Vagina (tissue), 2 donors: ENCODE results near the gene TSPAN5. TPM values are rescaled to one million over a fixed set of nuclear protein-coding genes. Genes with fewer than 3 reads are reported as not detected.

Source experiments
- DNase-seq, 2 donors: peaks; one replicate each; pipeline ENCODE4 v3.0.0-alpha.2; 2017; ENCODE audit errors: extremely low spot score in 2 of 2
- H3K27ac ChIP-seq: fragments of 200-600 bp; sonication (generic); one replicate; pipeline ENCODE4 v1.5.1; 2019
- H3K27me3 ChIP-seq: fragments of 200-600 bp; sonication (generic); one replicate; pipeline ENCODE4 v1.5.1; 2019
- H3K36me3 ChIP-seq, 2 donors: fragments of 200-600 bp; sonication (generic); one replicate each; pipeline ENCODE4 v1.5.1; 2017 to 2019
- H3K4me1 ChIP-seq: fragments of 200-600 bp; sonication (generic); one replicate; pipeline ENCODE4 v1.5.1; 2019
- H3K4me3 ChIP-seq, 2 donors: fragments of 200-600 bp; sonication (generic); 1 replicate in 1 of 2; 2 replicates in 1 of 2; pipeline ENCODE4 v1.5.1; 2016 to 2019
- H3K9me3 ChIP-seq: fragments of 200-600 bp; sonication (generic); one replicate; pipeline ENCODE4 v1.5.1; 2019
- CTCF ChIP-seq, 3 experiments: fragments of 450-650 bp in 2 of 3; fragments of 200-600 bp in 1 of 3; sonication (generic) in 1 of 3; IDR thresholded peaks; one replicate each; pipeline ENCODE4 v1.5.1; 2017 to 2019; ENCODE audit warnings: antibody characterized with exemption in 3 of 3, mild to moderate bottlenecking in 2 of 3, moderate library complexity in 2 of 3
- POLR2A ChIP-seq, 2 donors: fragments of 450-650 bp; IDR thresholded peaks; one replicate each; pipeline ENCODE4 v1.6.1; 2017; ENCODE audit warnings: antibody characterized with exemption in 2 of 2, mild to moderate bottlenecking in 2 of 2, moderate library complexity in 2 of 2
- POLR2AphosphoS5 ChIP-seq, 2 donors: sonication (generic); formaldehyde crosslinking; IDR thresholded peaks; one replicate each; pipeline ENCODE4 v1.9.0; 2017; ENCODE audit warnings: antibody characterized with exemption in 2 of 2, mild to moderate bottlenecking in 2 of 2, low read depth in 1 of 2; ENCODE audit not compliant: insufficient read depth in 1 of 2
- intact Hi-C: fragments of 100-400 bp; cut with DNase I; formaldehyde crosslinking; loops from one replicate; pipeline ENCODE4 v1.15.1; 2023
- total RNA-seq: library from RNA; depleted of rRNA; stranded (reverse); fragments of >200 nt; gene quantifications from one replicate; pipeline ENCODE4 v1.2.3, GENCODE V29; 2016

TSPAN5 gene
- total RNA-seq, 1 donor from 2014 or later: 15.5 TPM

- H3K27ac ChIP-seq: no peak overlapping the region
- TF ChIP-seq CTCF (IDR thresholded peaks at IDR 0.05) (no peak), POLR2AphosphoS5 (IDR thresholded peaks at IDR 0.05; ENCODE audit: insufficient read depth in 1 of 2, low read depth in 1 of 2) (no peak)
- H3K9me3 ChIP-seq: no peaks in the 10 kb centered on the region
- no peak for DNase-seq
- no peaks in the 10 kb centered on the region for H3K36me3 ChIP-seq
- H3K4me3 ChIP-seq: no peak overlapping the region
- intact Hi-C loops: no loop called here
- no peaks in the 10 kb centered on the region for H3K27me3 ChIP-seq
- H3K4me1 ChIP-seq: peaks cover 22% of the 10 kb centered on the region
Observed at GRCh38 chr4:98505992-98506391, 152.4 kb downstream of the TSPAN5 start.

GRCh38 chr4:98504091-98504490 lies 154.3 kb downstream of the TSPAN5 start:
- Histone ChIP-seq H3K9me3 (no peaks in the 10 kb centered on the region), H3K36me3 (no peaks in the 10 kb centered on the region), H3K4me3 (no peak overlapping the region), H3K27ac (no peak overlapping the region), H3K27me3 (no peaks in the 10 kb centered on the region), H3K4me1 (peaks cover 3% of the 10 kb centered on the region)
- TF ChIP-seq POLR2A (IDR thresholded peaks at IDR 0.05): no peak
- no peak for TF ChIP-seq CTCF (IDR thresholded peaks at IDR 0.05)
- no peak for TF ChIP-seq POLR2AphosphoS5 (IDR thresholded peaks at IDR 0.05; ENCODE audit: insufficient read depth in 1 of 2, low read depth in 1 of 2)
- intact Hi-C loops: no loop called here
- peak in 1 of 2 donors; percentile 40 for DNase-seq

GRCh38 chr4:98503676-98504075 lies 154.7 kb downstream of the TSPAN5 start:
- no peak for DNase-seq
- H3K27ac ChIP-seq: no peak overlapping the region
- H3K4me3 ChIP-seq: no peak overlapping the region
- TF ChIP-seq POLR2A (IDR thresholded peaks at IDR 0.05): no peak
- no peak for TF ChIP-seq CTCF (IDR thresholded peaks at IDR 0.05)
- TF ChIP-seq POLR2AphosphoS5 (IDR thresholded peaks at IDR 0.05; ENCODE audit: insufficient read depth in 1 of 2, low read depth in 1 of 2): no peak
- H3K36me3 ChIP-seq: no peaks in the 10 kb centered on the region
- H3K4me1 ChIP-seq: no peaks in the 10 kb centered on the region
- no peaks in the 10 kb centered on the region for H3K27me3 ChIP-seq
- intact Hi-C loops: no loop called here
- H3K9me3 ChIP-seq: no peaks in the 10 kb centered on the region

GRCh38 chr4:98502624-98503023 lies 155.8 kb downstream of the TSPAN5 start:
- no peaks in the 10 kb centered on the region for H3K27me3 ChIP-seq
- no peak for DNase-seq
- no peaks in the 10 kb centered on the region for H3K4me1 ChIP-seq
- H3K27ac ChIP-seq: no peak overlapping the region
- intact Hi-C loops: no loop called here
- TF ChIP-seq POLR2AphosphoS5 (IDR thresholded peaks at IDR 0.05; ENCODE audit: insufficient read depth in 1 of 2, low read depth in 1 of 2) (no peak), POLR2A (IDR thresholded peaks at IDR 0.05) (no peak), CTCF (IDR thresholded peaks at IDR 0.05) (no peak)
- H3K9me3 ChIP-seq: no peaks in the 10 kb centered on the region
- H3K4me3 ChIP-seq: no peak overlapping the region
- H3K36me3 ChIP-seq: no peaks in the 10 kb centered on the region

- no peak overlapping the region for H3K27ac ChIP-seq
- no peaks in the 10 kb centered on the region for H3K27me3 ChIP-seq
- H3K9me3 ChIP-seq: no peaks in the 10 kb centered on the region
- no peak overlapping the region for H3K4me3 ChIP-seq
- no peak for DNase-seq
- no peaks in the 10 kb centered on the region for H3K4me1 ChIP-seq
- intact Hi-C loops: no loop called here
- H3K36me3 ChIP-seq: no peaks in the 10 kb centered on the region
- no peak for TF ChIP-seq POLR2A (IDR thresholded peaks at IDR 0.05)
- TF ChIP-seq POLR2AphosphoS5 (IDR thresholded peaks at IDR 0.05; ENCODE audit: insufficient read depth in 1 of 2, low read depth in 1 of 2): no peak
- no peak for TF ChIP-seq CTCF (IDR thresholded peaks at IDR 0.05)
Observed at GRCh38 chr4:98502031-98502430, 156.4 kb downstream of the TSPAN5 start.
